ENCODE measurements around the gene ZHX3.

Gene ZHX3

GRCh38 chr20:41178904-41179432 is 138.6 kb downstream of the ZHX3 start:
- H3K4me2 ChIP-seq (ENCODE audit: low read length): peak overlapping the region; percentile 56

GRCh38 chr20:41178495-41178894 is 139.0 kb downstream of the ZHX3 start:
- Histone ChIP-seq H3K4me3 (ENCODE audit: low read length) (no peak overlapping the region), H3K4me2 (ENCODE audit: low read length) (peak overlapping the region; percentile 56), H3K9ac (ENCODE audit: low read depth, low read length) (peak overlapping the region; percentile 79), H3K9me3 (replicated peaks; ENCODE audit: low read length) (no peaks in the 10 kb centered on the region), H3K4me1 (ENCODE audit: control insufficient read depth, insufficient read depth, low read length) (peaks cover 54% of the 10 kb centered on the region), H3K36me3 (ENCODE audit: insufficient read depth, low read length) (peaks cover 68% of the 10 kb centered on the region), H3K27me3 (ENCODE audit: control insufficient read depth, insufficient read depth, low read length) (no peaks in the 10 kb centered on the region)

More at GRCh38 chr20:41178904-41179432, 138.6 kb downstream of the ZHX3 start:
- H3K9ac ChIP-seq (ENCODE audit: low read depth, low read length): peak overlapping the region; percentile 79
- H3K9me3 ChIP-seq (replicated peaks; ENCODE audit: low read length): no peaks in the 10 kb centered on the region
- H3K36me3 ChIP-seq (ENCODE audit: insufficient read depth, low read length): peaks cover 68% of the 10 kb centered on the region
- H3K4me1 ChIP-seq (ENCODE audit: control insufficient read depth, insufficient read depth, low read length): peaks cover 52% of the 10 kb centered on the region
- no peaks in the 10 kb centered on the region for H3K27me3 ChIP-seq (ENCODE audit: control insufficient read depth, insufficient read depth, low read length)
- H3K4me3 ChIP-seq (ENCODE audit: low read length): no peak overlapping the region

GRCh38 chr20:41177636-41178035 is 139.9 kb downstream of the ZHX3 start:
- H3K9ac ChIP-seq (ENCODE audit: low read depth, low read length): peak overlapping the region; percentile 79
- H3K27me3 ChIP-seq (ENCODE audit: control insufficient read depth, insufficient read depth, low read length): no peaks in the 10 kb centered on the region
- H3K9me3 ChIP-seq (replicated peaks; ENCODE audit: low read length): no peaks in the 10 kb centered on the region

GRCh38 chr20:41176711-41177552 is 140.6 kb downstream of the ZHX3 start:
- H3K9me3 ChIP-seq (replicated peaks; ENCODE audit: low read length): no peaks in the 10 kb centered on the region
- H3K36me3 ChIP-seq (ENCODE audit: insufficient read depth, low read length): peaks cover 70% of the 10 kb centered on the region
- peaks cover 68% of the 10 kb centered on the region for H3K4me1 ChIP-seq (ENCODE audit: control insufficient read depth, insufficient read depth, low read length)
- H3K27me3 ChIP-seq (ENCODE audit: control insufficient read depth, insufficient read depth, low read length): no peaks in the 10 kb centered on the region
- peak overlapping the region; percentile 62 for H3K9ac ChIP-seq (ENCODE audit: low read depth, low read length)
- H3K4me3 ChIP-seq (ENCODE audit: low read length): peak overlapping the region; percentile 7
- peak overlapping the region; percentile 53 for H3K4me2 ChIP-seq (ENCODE audit: low read length)

More at GRCh38 chr20:41177636-41178035, 139.9 kb downstream of the ZHX3 start:
- H3K4me2 ChIP-seq (ENCODE audit: low read length): peak overlapping the region; percentile 56
- H3K36me3 ChIP-seq (ENCODE audit: insufficient read depth, low read length): peaks cover 70% of the 10 kb centered on the region
- peaks cover 61% of the 10 kb centered on the region for H3K4me1 ChIP-seq (ENCODE audit: control insufficient read depth, insufficient read depth, low read length)
- H3K4me3 ChIP-seq (ENCODE audit: low read length): peak overlapping the region; percentile 7

GRCh38 chr20:41175727-41176330 is 141.7 kb downstream of the ZHX3 start:
- peaks cover 68% of the 10 kb centered on the region for H3K36me3 ChIP-seq (ENCODE audit: insufficient read depth, low read length)
- no peak overlapping the region for H3K4me2 ChIP-seq (ENCODE audit: low read length)
- no peaks in the 10 kb centered on the region for H3K9me3 ChIP-seq (replicated peaks; ENCODE audit: low read length)
- peak overlapping the region; percentile 62 for H3K9ac ChIP-seq (ENCODE audit: low read depth, low read length)
- H3K27me3 ChIP-seq (ENCODE audit: control insufficient read depth, insufficient read depth, low read length): no peaks in the 10 kb centered on the region
- H3K4me1 ChIP-seq (ENCODE audit: control insufficient read depth, insufficient read depth, low read length): peaks cover 69% of the 10 kb centered on the region
- H3K4me3 ChIP-seq (ENCODE audit: low read length): no peak overlapping the region

GRCh38 chr20:41175201-41175651 is 142.3 kb downstream of the ZHX3 start:
- H3K9me3 ChIP-seq (replicated peaks; ENCODE audit: low read length): no peaks in the 10 kb centered on the region
- peaks cover 69% of the 10 kb centered on the region for H3K4me1 ChIP-seq (ENCODE audit: control insufficient read depth, insufficient read depth, low read length)
- H3K36me3 ChIP-seq (ENCODE audit: insufficient read depth, low read length): peaks cover 65% of the 10 kb centered on the region
- H3K4me3 ChIP-seq (ENCODE audit: low read length): no peak overlapping the region
- peak overlapping the region; percentile 62 for H3K9ac ChIP-seq (ENCODE audit: low read depth, low read length)
- H3K27me3 ChIP-seq (ENCODE audit: control insufficient read depth, insufficient read depth, low read length): no peaks in the 10 kb centered on the region
- H3K4me2 ChIP-seq (ENCODE audit: low read length): no peak overlapping the region

- Histone ChIP-seq H3K9me3 (replicated peaks; ENCODE audit: low read length) (no peaks in the 10 kb centered on the region), H3K4me1 (ENCODE audit: control insufficient read depth, insufficient read depth, low read length) (peaks cover 73% of the 10 kb centered on the region), H3K9ac (ENCODE audit: low read depth, low read length) (peak overlapping the region; percentile 62), H3K4me2 (ENCODE audit: low read length) (no peak overlapping the region), H3K36me3 (ENCODE audit: insufficient read depth, low read length) (peaks cover 66% of the 10 kb centered on the region), H3K27me3 (ENCODE audit: control insufficient read depth, insufficient read depth, low read length) (no peaks in the 10 kb centered on the region), H3K4me3 (ENCODE audit: low read length) (no peak overlapping the region)
These were observed 142.7 kb downstream of the ZHX3 start for GRCh38 chr20:41174782-41175181.

- Histone ChIP-seq H3K9me3 (replicated peaks; ENCODE audit: low read length) (no peaks in the 10 kb centered on the region), H3K4me2 (ENCODE audit: low read length) (no peak overlapping the region), H3K36me3 (ENCODE audit: insufficient read depth, low read length) (peaks cover 68% of the 10 kb centered on the region), H3K4me3 (ENCODE audit: low read length) (no peak overlapping the region), H3K4me1 (ENCODE audit: control insufficient read depth, insufficient read depth, low read length) (peaks cover 76% of the 10 kb centered on the region), H3K27me3 (ENCODE audit: control insufficient read depth, insufficient read depth, low read length) (no peaks in the 10 kb centered on the region), H3K9ac (ENCODE audit: low read depth, low read length) (peak overlapping the region; percentile 62)
These were observed 143.2 kb downstream of the ZHX3 start for GRCh38 chr20:41174373-41174772.

- Histone ChIP-seq H3K27me3 (ENCODE audit: control insufficient read depth, insufficient read depth, low read length) (no peaks in the 10 kb centered on the region), H3K9me3 (replicated peaks; ENCODE audit: low read length) (no peaks in the 10 kb centered on the region), H3K9ac (ENCODE audit: low read depth, low read length) (peak overlapping the region; percentile 16), H3K36me3 (ENCODE audit: insufficient read depth, low read length) (peaks cover 73% of the 10 kb centered on the region), H3K4me2 (ENCODE audit: low read length) (no peak overlapping the region), H3K4me3 (ENCODE audit: low read length) (no peak overlapping the region), H3K4me1 (ENCODE audit: control insufficient read depth, insufficient read depth, low read length) (peaks cover 74% of the 10 kb centered on the region)
These were observed 143.7 kb downstream of the ZHX3 start for GRCh38 chr20:41173791-41174341.

- Histone ChIP-seq H3K9me3 (replicated peaks; ENCODE audit: low read length) (no peaks in the 10 kb centered on the region), H3K4me3 (ENCODE audit: low read length) (no peak overlapping the region), H3K4me1 (ENCODE audit: control insufficient read depth, insufficient read depth, low read length) (peaks cover 68% of the 10 kb centered on the region), H3K27me3 (ENCODE audit: control insufficient read depth, insufficient read depth, low read length) (no peaks in the 10 kb centered on the region), H3K36me3 (ENCODE audit: insufficient read depth, low read length) (peaks cover 74% of the 10 kb centered on the region), H3K4me2 (ENCODE audit: low read length) (no peak overlapping the region), H3K9ac (ENCODE audit: low read depth, low read length) (peak overlapping the region; percentile 16)
These were observed 144.3 kb downstream of the ZHX3 start for GRCh38 chr20:41173161-41173721.

Measured in skeletal muscle satellite cell (primary cell).